PC-3 (cell line): ENCODE results near the gene BMP7. TPM values are rescaled to one million over a fixed set of nuclear protein-coding genes. Genes with fewer than 3 reads are reported as not detected.

Experiments used
- ATAC-seq: fragments of 200-7000 bp; cut with Tn5 transposase; 2 replicates; pipeline ENCODE4 v1.9.1; 2020; ENCODE audit warnings: mild to moderate bottlenecking, moderate library complexity
- BruUV-seq: library from RNA; stranded (reverse); fragments of 400-500 nt; replicated peaks from 2 replicates; lab custom pipeline; 2021; lab: Mats Ljungman, UMichigan
- CTCF ChIA-PET: fragments of 300-600 bp; sonication (Branson Sonifier 250); formaldehyde crosslinking; loops from one replicate; lab custom pipeline; 2022; ENCODE audit warnings: antibody characterized with exemption; lab: Charles Lee
- POLR2A ChIA-PET: fragments of 300-600 bp; sonication (Branson Sonifier 250); formaldehyde crosslinking; loops from one replicate; lab custom pipeline; 2022; ENCODE audit warnings: antibody characterized with exemption; ENCODE audit not compliant: unreplicated experiment; lab: Charles Lee
- DNase-seq: peaks from one replicate; pipeline ENCODE4 v3.0.0-alpha.2; 2015
- H2AFZ ChIP-seq: fragments of 300-600 bp; sonication (generic); 2 replicates; pipeline ENCODE4 v1.6.0; 2016; ENCODE audit warnings: antibody characterized with exemption, low read length
- H3F3A ChIP-seq: fragments of 300-600 bp; sonication (generic); one replicate; pipeline ENCODE4 v1.6.0; 2017; ENCODE audit warnings: antibody characterized with exemption, low read length, control low read depth, mild to moderate bottlenecking; ENCODE audit not compliant: unreplicated experiment
- H3K27ac ChIP-seq: fragments of 300-600 bp; sonication (generic); 2 replicates; pipeline ENCODE4 v1.5.1; 2016; ENCODE audit warnings: mild to moderate bottlenecking, low read length
- H3K27me3 ChIP-seq: fragments of 300-600 bp; sonication (generic); 2 replicates; pipeline ENCODE4 v1.6.1; 2016; ENCODE audit warnings: low read length, mixed read lengths
- H3K36me3 ChIP-seq: fragments of 300-600 bp; sonication (generic); 2 replicates; pipeline ENCODE4 v1.6.1; 2016; ENCODE audit warnings: low read depth, mixed run types, low read length, mixed read lengths
- H3K4me1 ChIP-seq: fragments of 300-600 bp; sonication (generic); 2 replicates; pipeline ENCODE4 v1.5.1; 2016; ENCODE audit warnings: low read length; ENCODE audit not compliant: insufficient read depth
- H3K4me2 ChIP-seq: fragments of 300-600 bp; sonication (generic); 2 replicates; pipeline ENCODE4 v1.6.0; 2016; ENCODE audit warnings: low read length
- H3K4me3 ChIP-seq: fragments of 300-600 bp; sonication (generic); 2 replicates; pipeline ENCODE4 v1.5.1; 2016; ENCODE audit warnings: mild to moderate bottlenecking, low read length, mixed read lengths
- H3K79me2 ChIP-seq: fragments of 300-600 bp; sonication (generic); 2 replicates; pipeline ENCODE4 v1.6.1; 2017; ENCODE audit warnings: low read length, mixed read lengths
- H3K9ac ChIP-seq: fragments of 300-600 bp; sonication (generic); 2 replicates; pipeline ENCODE4 v1.6.0; 2016; ENCODE audit warnings: mild to moderate bottlenecking, low read length
- H3K9me2 ChIP-seq: fragments of 300-600 bp; sonication (generic); replicated peaks from 2 replicates; pipeline ENCODE4 v1.6.1; 2016; ENCODE audit warnings: mixed run types, low read length, mixed read lengths
- H3K9me3 ChIP-seq: fragments of 300-600 bp; sonication (generic); 2 replicates; pipeline ENCODE4 v1.6.1; 2016; ENCODE audit warnings: low read length, mixed read lengths
- H4K20me1 ChIP-seq: fragments of 300-600 bp; sonication (generic); 2 replicates; pipeline ENCODE4 v1.6.1; 2016; ENCODE audit warnings: low read length, mixed read lengths
- CTCF ChIP-seq: fragments of 300-600 bp; sonication (generic); conservative IDR thresholded peaks from 2 replicates; pipeline ENCODE4 v1.5.1; 2017; ENCODE audit warnings: antibody characterized with exemption, low read depth, mild to moderate bottlenecking, low read length
- EZH2 ChIP-seq: fragments of 300-600 bp; sonication (generic); IDR thresholded peaks from one replicate; pipeline ENCODE4 v1.6.1; 2017; ENCODE audit warnings: antibody characterized with exemption, mild to moderate bottlenecking, low read length; ENCODE audit not compliant: unreplicated experiment
- EZH2phosphoT487 ChIP-seq: fragments of 300-600 bp; sonication (generic); IDR thresholded peaks from 2 replicates; pipeline ENCODE4 v1.6.1; 2018; ENCODE audit warnings: mild to moderate bottlenecking, antibody characterized with exemption, low read length, borderline replicate concordance
- intact Hi-C: fragments of 100-400 bp; cut with micrococcal nuclease; formaldehyde crosslinking; loops from 2 replicates; pipeline ENCODE4 v1.9.0; 2023
- total RNA-seq: library from RNA; depleted of rRNA; stranded (reverse); fragments of >200 nt; gene quantifications from 2 replicates; pipeline ENCODE4 v1.2.3, GENCODE V29; 2014

The BMP7 gene
- total RNA-seq, 1 experiment from 2014 or later: not detected

DNA sequence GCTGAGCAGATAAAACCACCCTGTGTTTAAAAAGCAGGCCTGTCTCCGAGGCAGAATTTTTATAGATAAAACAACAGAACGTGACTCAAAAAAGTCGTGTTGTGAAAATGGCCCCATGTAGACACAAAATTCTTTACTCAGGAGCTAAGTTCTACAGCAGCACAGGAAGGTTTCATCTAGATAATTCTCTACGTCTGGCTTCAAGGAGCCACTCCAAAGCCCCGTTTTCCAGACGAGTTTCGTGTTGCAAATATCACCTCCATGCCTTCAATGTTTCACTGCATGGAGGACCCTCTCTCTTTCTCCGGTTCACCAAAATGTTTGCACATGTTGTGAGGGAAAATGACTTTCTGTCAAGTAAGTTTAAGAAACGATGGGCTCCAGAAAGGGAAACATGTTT lies 12.0 kb upstream of the BMP7 start:
- Histone ChIP-seq H3K4me1 (peaks cover 6% of the 10 kb centered on the region; the same call in 1 of the 2 replicates), H4K20me1 (no peaks in the 10 kb centered on the region), H3K9ac (no peak overlapping the region), H2AFZ (no peak overlapping the region), H3K27ac (no peak overlapping the region), H3K27me3 (peaks cover 70% of the 10 kb centered on the region), H3K79me2 (no peaks in the 10 kb centered on the region), H3K4me3 (no peak overlapping the region), H3K9me3 (no peaks in the 10 kb centered on the region), H3K36me3 (no peaks in the 10 kb centered on the region), H3K9me2 (no peaks in the 10 kb centered on the region), H3F3A (no peaks in the 10 kb centered on the region), H3K4me2 (no peak overlapping the region)
- ATAC-seq (no peak), DNase-seq (no peak)
- intact Hi-C loops: no loop called here
- ChIA-PET POLR2A (interaction anchor here (0.6 kb wide), 1 partner anchor 57 kb away, joined by 3 read pairs; no protein-coding TSS in a partner anchor), CTCF (no interaction called here)
- no peak for TF ChIP-seq EZH2phosphoT487
- no peak for TF ChIP-seq EZH2
- no peak for TF ChIP-seq CTCF
- BruUV-seq: no TSS peak

DNA sequence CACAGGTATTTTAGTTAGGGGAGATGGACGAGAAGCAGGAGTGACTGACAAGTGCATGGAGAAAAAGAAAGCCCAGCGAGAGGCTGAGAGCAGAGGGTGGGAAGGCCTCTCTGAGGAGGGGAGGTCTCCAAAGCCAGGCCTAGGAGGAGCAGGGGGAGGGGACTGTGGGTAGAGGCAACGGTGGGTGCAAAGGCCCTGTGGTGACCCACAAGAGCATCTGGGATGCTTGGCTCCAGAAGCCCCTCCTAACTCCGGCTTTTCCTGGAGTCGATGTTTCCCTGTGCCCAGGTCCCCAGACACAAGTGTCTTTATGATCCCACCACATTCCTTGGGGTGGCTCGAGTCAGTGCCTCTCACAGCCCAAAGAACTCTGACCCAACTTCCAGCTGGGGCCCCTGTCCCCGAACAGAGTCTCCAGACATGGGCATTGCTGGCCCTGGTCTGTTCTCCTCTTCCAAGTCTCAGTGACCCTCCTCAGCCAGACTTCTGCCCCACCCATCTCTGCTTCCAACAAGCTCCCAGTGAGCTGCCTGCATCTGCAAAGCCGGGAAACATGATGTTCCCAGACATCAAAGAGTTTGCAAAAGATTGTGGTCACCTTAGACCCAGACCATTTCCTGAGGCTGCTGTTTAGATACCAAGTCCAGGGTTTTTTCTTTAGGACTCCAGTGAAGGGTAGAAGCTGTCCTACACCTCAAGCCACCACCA lies 11.1 kb upstream of the BMP7 start:
- H3K27me3 ChIP-seq: peaks cover 61% of the 10 kb centered on the region

More for the DNA sequence above, 11.1 kb upstream of the BMP7 start:
- ChIA-PET CTCF (no interaction called here), POLR2A (no interaction called here)
- Histone ChIP-seq H3K4me1 (peaks cover 6% of the 10 kb centered on the region; the same call in 1 of the 2 replicates), H4K20me1 (no peaks in the 10 kb centered on the region), H3K36me3 (no peaks in the 10 kb centered on the region), H2AFZ (no peak overlapping the region), H3K4me2 (no peak overlapping the region), H3K9me2 (no peaks in the 10 kb centered on the region), H3K9me3 (no peaks in the 10 kb centered on the region), H3K27ac (no peak overlapping the region), H3K79me2 (no peaks in the 10 kb centered on the region), H3K4me3 (no peak overlapping the region), H3F3A (no peaks in the 10 kb centered on the region), H3K9ac (no peak overlapping the region)
- intact Hi-C loops: no loop called here
- ATAC-seq (no peak), DNase-seq (no peak)
- no TSS peak for BruUV-seq
- no peak for TF ChIP-seq CTCF
- TF ChIP-seq EZH2phosphoT487: no peak
- TF ChIP-seq EZH2: no peak
